GM19351 (cell line): Measurements from ENCODE around the gene FAM209A.
"Not testable (repeated sequence)": the region's sequence is repeated elsewhere in the genome, so short reads cannot be mapped to it uniquely, and the experiment has no call there.

Source experiments
- ATAC-seq: cut with Tn5 transposase; IDR thresholded peaks from one replicate; pipeline ENCODE4 v1.9.1; 2021; ENCODE audit warnings: mild to moderate bottlenecking, moderate library complexity; ENCODE audit not compliant: unreplicated experiment

FAM209A gene

GRCh38 chr20:56537997-56538396 lies 13.5 kb downstream of the FAM209A start:
- ATAC-seq: no peak

GRCh38 chr20:56540415-56540814 lies 15.9 kb downstream of the FAM209A start:
- ATAC-seq: no peak

- no peak for ATAC-seq
Observed at GRCh38 chr20:56542489-56543030, 18.0 kb downstream of the FAM209A start.

- ATAC-seq: no peak
Observed at GRCh38 chr20:56551571-56551970, 27.0 kb downstream of the FAM209A start.

- no peak for ATAC-seq
Observed at GRCh38 chr20:56552911-56553629, 28.5 kb downstream of the FAM209A start.

GRCh38 chr20:56554869-56555268 lies 30.3 kb downstream of the FAM209A start:
- peak; percentile 88 for ATAC-seq

GRCh38 chr20:56558968-56559367 lies 34.4 kb downstream of the FAM209A start:
- ATAC-seq: no peak

- not testable (repeated sequence) for ATAC-seq
Observed at GRCh38 chr20:56564526-56564925, 40.0 kb downstream of the FAM209A start.

- no peak for ATAC-seq
Observed at GRCh38 chr20:56565511-56565910, 41.0 kb downstream of the FAM209A start.

- no peak for ATAC-seq
Observed at GRCh38 chr20:56566621-56567020, 42.1 kb downstream of the FAM209A start.

- no peak for ATAC-seq
Observed at GRCh38 chr20:56570832-56571231, 46.3 kb downstream of the FAM209A start.

- ATAC-seq: no peak
Observed at GRCh38 chr20:56572172-56572571, 47.6 kb downstream of the FAM209A start.

GRCh38 chr20:56573986-56574385 lies 49.4 kb downstream of the FAM209A start:
- no peak for ATAC-seq

- ATAC-seq: no peak
Observed at GRCh38 chr20:56574531-56575142, 50.1 kb downstream of the FAM209A start.

- no peak for ATAC-seq
Observed at GRCh38 chr20:56575157-56575556, 50.6 kb downstream of the FAM209A start.
